Measurements from ENCODE around the gene CHTOP. TPM values are rescaled to one million over a fixed set of nuclear protein-coding genes. Genes with fewer than 3 reads are reported as not detected.

Gene CHTOP
- total and polyA plus RNA-seq, 2 of the 13 experiments (the other 11 are each of a cell fraction or from before 2014, with no cell fraction given): 38.0 to 51.9 TPM

DNA sequence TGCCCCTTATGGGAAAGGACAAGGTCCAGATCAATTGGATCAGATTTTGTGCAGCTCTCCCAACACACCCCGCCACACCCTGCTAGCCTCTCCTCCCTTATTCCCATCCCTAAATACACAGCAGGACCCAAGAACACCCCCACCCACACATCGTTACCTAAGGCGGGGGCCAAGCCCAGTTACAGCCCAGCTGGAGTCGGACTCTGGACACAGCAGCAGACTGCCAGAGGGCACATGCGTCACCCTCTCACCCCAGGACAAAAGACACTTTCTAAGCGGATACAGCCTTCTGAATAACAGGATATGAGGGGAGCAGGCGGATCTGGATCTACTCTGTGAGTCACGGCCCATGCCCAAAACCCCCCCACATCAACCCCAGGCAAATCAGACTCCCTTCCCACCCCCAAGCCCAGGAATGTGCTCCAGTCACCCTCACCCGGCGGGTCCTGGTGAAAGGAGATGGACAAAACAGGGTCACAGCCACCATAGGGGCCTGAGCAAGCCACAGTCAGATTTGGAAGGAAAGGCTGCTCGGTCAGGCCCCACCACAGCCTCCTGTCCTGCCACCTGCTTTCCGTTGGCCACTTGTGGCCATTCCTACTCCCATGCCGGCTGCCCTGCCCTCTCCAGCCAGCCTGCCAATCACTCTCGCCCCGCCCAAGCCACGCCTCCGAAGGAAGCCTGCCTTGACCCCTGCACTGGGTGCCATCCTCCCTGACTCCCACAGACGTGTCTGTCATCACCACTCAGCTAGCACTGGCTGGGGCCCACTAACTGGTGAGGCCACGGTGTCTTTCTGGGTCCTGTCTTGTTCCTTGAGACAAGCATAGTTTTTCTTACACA is 24.9 kb upstream of the CHTOP start (continued):
- TF ChIP-seq, protein P1, sequence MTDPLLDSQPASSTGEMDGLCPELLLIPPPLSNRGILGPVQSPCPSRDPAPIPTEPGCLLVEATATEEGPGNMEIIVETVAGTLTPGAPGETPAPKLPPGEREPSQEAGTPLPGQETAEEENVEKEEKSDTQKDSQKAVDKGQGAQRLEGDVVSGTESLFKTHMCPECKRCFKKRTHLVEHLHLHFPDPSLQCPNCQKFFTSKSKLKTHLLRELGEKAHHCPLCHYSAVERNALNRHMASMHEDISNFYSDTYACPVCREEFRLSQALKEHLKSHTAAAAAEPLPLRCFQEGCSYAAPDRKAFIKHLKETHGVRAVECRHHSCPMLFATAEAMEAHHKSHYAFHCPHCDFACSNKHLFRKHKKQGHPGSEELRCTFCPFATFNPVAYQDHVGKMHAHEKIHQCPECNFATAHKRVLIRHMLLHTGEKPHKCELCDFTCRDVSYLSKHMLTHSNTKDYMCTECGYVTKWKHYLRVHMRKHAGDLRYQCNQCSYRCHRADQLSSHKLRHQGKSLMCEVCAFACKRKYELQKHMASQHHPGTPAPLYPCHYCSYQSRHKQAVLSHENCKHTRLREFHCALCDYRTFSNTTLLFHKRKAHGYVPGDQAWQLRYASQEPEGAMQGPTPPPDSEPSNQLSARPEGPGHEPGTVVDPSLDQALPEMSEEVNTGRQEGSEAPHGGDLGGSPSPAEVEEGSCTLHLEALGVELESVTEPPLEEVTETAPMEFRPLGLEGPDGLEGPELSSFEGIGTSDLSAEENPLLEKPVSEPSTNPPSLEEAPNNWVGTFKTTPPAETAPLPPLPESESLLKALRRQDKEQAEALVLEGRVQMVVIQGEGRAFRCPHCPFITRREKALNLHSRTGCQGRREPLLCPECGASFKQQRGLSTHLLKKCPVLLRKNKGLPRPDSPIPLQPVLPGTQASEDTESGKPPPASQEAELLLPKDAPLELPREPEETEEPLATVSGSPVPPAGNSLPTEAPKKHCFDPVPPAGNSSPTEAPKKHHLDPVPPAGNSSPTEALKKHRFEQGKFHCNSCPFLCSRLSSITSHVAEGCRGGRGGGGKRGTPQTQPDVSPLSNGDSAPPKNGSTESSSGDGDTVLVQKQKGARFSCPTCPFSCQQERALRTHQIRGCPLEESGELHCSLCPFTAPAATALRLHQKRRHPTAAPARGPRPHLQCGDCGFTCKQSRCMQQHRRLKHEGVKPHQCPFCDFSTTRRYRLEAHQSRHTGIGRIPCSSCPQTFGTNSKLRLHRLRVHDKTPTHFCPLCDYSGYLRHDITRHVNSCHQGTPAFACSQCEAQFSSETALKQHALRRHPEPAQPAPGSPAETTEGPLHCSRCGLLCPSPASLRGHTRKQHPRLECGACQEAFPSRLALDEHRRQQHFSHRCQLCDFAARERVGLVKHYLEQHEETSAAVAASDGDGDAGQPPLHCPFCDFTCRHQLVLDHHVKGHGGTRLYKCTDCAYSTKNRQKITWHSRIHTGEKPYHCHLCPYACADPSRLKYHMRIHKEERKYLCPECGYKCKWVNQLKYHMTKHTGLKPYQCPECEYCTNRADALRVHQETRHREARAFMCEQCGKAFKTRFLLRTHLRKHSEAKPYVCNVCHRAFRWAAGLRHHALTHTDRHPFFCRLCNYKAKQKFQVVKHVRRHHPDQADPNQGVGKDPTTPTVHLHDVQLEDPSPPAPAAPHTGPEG (CRISPR knock-in tag; IDR thresholded peaks at IDR 0.05): no peak
- no peak for TF ChIP-seq SMARCE1 (IDR thresholded peaks at IDR 0.05; ENCODE audit: borderline replicate concordance)
- peak; percentile 15; the same call in 1 of the 2 replicates for TF ChIP-seq KMT2B (CRISPR knock-in tag; IDR thresholded peaks at IDR 0.05)
- TF ChIP-seq ZNF547 (CRISPR knock-in tag; IDR thresholded peaks at IDR 0.05): no peak; the same call in 1 of the 2 replicates
- TF ChIP-seq ZMAT3 (CRISPR knock-in tag; conservative IDR thresholded peaks at IDR 0.05): peak; percentile 85
- TF ChIP-seq PHF8 (CRISPR knock-in tag; IDR thresholded peaks at IDR 0.05): no peak; the same call in none of the 2 replicates
- TF ChIP-seq, protein P2, sequence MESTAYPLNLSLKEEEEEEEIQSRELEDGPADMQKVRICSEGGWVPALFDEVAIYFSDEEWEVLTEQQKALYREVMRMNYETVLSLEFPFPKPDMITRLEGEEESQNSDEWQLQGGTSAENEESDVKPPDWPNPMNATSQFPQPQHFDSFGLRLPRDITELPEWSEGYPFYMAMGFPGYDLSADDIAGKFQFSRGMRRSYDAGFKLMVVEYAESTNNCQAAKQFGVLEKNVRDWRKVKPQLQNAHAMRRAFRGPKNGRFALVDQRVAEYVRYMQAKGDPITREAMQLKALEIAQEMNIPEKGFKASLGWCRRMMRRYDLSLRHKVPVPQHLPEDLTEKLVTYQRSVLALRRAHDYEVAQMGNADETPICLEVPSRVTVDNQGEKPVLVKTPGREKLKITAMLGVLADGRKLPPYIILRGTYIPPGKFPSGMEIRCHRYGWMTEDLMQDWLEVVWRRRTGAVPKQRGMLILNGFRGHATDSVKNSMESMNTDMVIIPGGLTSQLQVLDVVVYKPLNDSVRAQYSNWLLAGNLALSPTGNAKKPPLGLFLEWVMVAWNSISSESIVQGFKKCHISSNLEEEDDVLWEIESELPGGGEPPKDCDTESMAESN (CRISPR knock-in tag; conservative IDR thresholded peaks at IDR 0.05): 0 out of 2 replicates have a peak, but pooled peaks have one; percentile 16
- no peak for TF ChIP-seq SIX4 (CRISPR knock-in tag; IDR thresholded peaks at IDR 0.05)
- TF ChIP-seq BHLHE40 (IDR thresholded peaks at IDR 0.05; ENCODE audit: low read length): peak; percentile 12; the same call in 1 of the 2 replicates
- TF ChIP-seq HCFC1 (IDR thresholded peaks at IDR 0.05; ENCODE audit: low read depth, low read length): 0 out of 2 replicates have a peak, but pooled peaks have one; percentile 7
- TF ChIP-seq, protein P3, sequence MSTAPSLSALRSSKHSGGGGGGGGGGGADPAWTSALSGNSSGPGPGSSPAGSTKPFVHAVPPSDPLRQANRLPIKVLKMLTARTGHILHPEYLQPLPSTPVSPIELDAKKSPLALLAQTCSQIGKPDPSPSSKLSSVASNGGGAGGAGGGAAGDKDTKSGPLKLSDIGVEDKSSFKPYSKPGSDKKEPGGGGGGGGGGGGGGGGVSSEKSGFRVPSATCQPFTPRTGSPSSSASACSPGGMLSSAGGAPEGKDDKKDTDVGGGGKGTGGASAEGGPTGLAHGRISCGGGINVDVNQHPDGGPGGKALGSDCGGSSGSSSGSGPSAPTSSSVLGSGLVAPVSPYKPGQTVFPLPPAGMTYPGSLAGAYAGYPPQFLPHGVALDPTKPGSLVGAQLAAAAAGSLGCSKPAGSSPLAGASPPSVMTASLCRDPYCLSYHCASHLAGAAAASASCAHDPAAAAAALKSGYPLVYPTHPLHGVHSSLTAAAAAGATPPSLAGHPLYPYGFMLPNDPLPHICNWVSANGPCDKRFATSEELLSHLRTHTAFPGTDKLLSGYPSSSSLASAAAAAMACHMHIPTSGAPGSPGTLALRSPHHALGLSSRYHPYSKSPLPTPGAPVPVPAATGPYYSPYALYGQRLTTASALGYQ (CRISPR knock-in tag; IDR thresholded peaks at IDR 0.05): no peak; the same call in 1 of the 2 replicates
- TF ChIP-seq ZNF614 (CRISPR knock-in tag; IDR thresholded peaks at IDR 0.05; ENCODE audit: borderline replicate concordance): no peak
- TF ChIP-seq KDM1A (CRISPR knock-in tag; IDR thresholded peaks at IDR 0.05): 0 out of 2 replicates have a peak, but pooled peaks have one; percentile 32
- TF ChIP-seq FOSL2 (CRISPR knock-in tag; IDR thresholded peaks at IDR 0.05): peak; percentile 89
- no peak for TF ChIP-seq ZEB1 (IDR thresholded peaks at IDR 0.05; ENCODE audit: insufficient replicate concordance, low read depth)
- TF ChIP-seq SOX5 (CRISPR knock-in tag; IDR thresholded peaks at IDR 0.05; ENCODE audit: borderline replicate concordance): peak; percentile 67; the same call in 1 of the 2 replicates
- TF ChIP-seq ZBTB33 (CRISPR knock-in tag; IDR thresholded peaks at IDR 0.05): no peak

Measured in HepG2 (cell line).